K562 (cell line): ENCODE measurements around the gene RAB31. TPM values are rescaled to one million over a fixed set of nuclear protein-coding genes. Genes with fewer than 3 reads are reported as not detected.

Experiments
- ARID1B ChIP-seq: fragments of 450-650 bp; IDR thresholded peaks from 2 replicates; pipeline ENCODE4 v1.6.1; 2016; ENCODE audit warnings: antibody characterized with exemption, mild to moderate bottlenecking, inconsistent platforms
- ATF7 ChIP-seq: fragments of 450-650 bp; IDR thresholded peaks from 2 replicates; pipeline ENCODE4 v1.7.1; 2014; ENCODE audit warnings: mild to moderate bottlenecking, moderate library complexity
- CEBPG ChIP-seq, 3 experiments: fragments of 200-800 bp in 1 of 3; sonication (Bioruptor generic) in 1 of 3; sonication (generic) in 1 of 3; formaldehyde crosslinking in 1 of 3; IDR thresholded peaks in 2 of 3; conservative IDR thresholded peaks in 1 of 3; 2 replicates each; pipeline versions ENCODE4 v1.6.1 to v1.8.0; 2016 to 2022; ENCODE audit warnings: missing compliant biosample characterization in 2 of 3, missing genetic modification characterization in 2 of 3, mild to moderate bottlenecking in 1 of 3, missing genetic modification reagents in 1 of 3
- CTBP1 ChIP-seq: fragments of 450-650 bp; IDR thresholded peaks from 2 replicates; pipeline ENCODE4 v1.6.1; 2016; ENCODE audit warnings: borderline replicate concordance
- EP300 ChIP-seq: IDR thresholded peaks from 2 replicates; pipeline ENCODE4 v1.6.1; 2012; ENCODE audit warnings: low read length, improper control_type of control experiment
- GABPB2 ChIP-seq: fragments of 250-450 bp; sonication (Bioruptor Pico); conservative IDR thresholded peaks from 2 replicates; pipeline ENCODE4 v1.5.1; 2021; ENCODE audit warnings: mild to moderate bottlenecking
- JUND ChIP-seq, 2 experiments: IDR thresholded peaks; 2 replicates in 1 of 2; 3 replicates in 1 of 2; pipeline ENCODE4 v1.6.1; 2011; ENCODE audit warnings: borderline replicate concordance in 2 of 2, low read depth in 2 of 2, low read length in 2 of 2, improper control_type of control experiment in 1 of 2, missing biosample characterization in 1 of 2, missing genetic modification characterization in 1 of 2, missing genetic modification reagents in 1 of 2
- L3MBTL2 ChIP-seq: fragments of 450-650 bp; IDR thresholded peaks from 2 replicates; pipeline ENCODE4 v1.6.1; 2016; ENCODE audit warnings: mild to moderate bottlenecking, moderate library complexity
- MCM3 ChIP-seq: fragments of 450-650 bp; IDR thresholded peaks from 2 replicates; pipeline ENCODE4 v1.6.1; 2016
- MTA2 ChIP-seq: fragments of 450-650 bp; IDR thresholded peaks from 2 replicates; pipeline ENCODE4 v1.6.1; 2016; ENCODE audit warnings: low read depth
- THAP7 ChIP-seq: fragments of 250-450 bp; sonication (Bioruptor Pico); IDR thresholded peaks from 2 replicates; pipeline ENCODE4 v1.5.0; 2021
- TOE1 ChIP-seq, 2 experiments: fragments of 450-650 bp in 1 of 2; sonication (generic) in 1 of 2; formaldehyde crosslinking in 1 of 2; IDR thresholded peaks; 2 replicates each; pipeline versions ENCODE4 v1.7.1 to v1.8.0; 2016 to 2022; ENCODE audit warnings: borderline replicate concordance in 2 of 2, mild to moderate bottlenecking in 2 of 2, antibody characterized with exemption in 1 of 2, inconsistent platforms in 1 of 2, low read depth in 1 of 2, missing genetic modification reagents in 1 of 2, moderate library complexity in 1 of 2
- ZNF354B ChIP-seq: fragments of 250-450 bp; sonication (Bioruptor Pico); IDR thresholded peaks from 2 replicates; pipeline ENCODE4 v1.4.0; 2020
- ZNF384 ChIP-seq: IDR thresholded peaks from 2 replicates; pipeline ENCODE4 v1.6.1; 2012; ENCODE audit warnings: low read depth, low read length, improper control_type of control experiment
- ZNF449 ChIP-seq: fragments of 250-450 bp; sonication (Bioruptor Pico); IDR thresholded peaks from 2 replicates; pipeline ENCODE4 v1.8.0; 2022; ENCODE audit warnings: moderate library complexity, mild to moderate bottlenecking, inconsistent platforms
- polyA plus RNA-seq, 8 experiments: library from polyadenylated mRNA; depleted of rRNA in 4 of 8; stranded (reverse) in 5 of 8; unstranded in 3 of 8; fragments of >200 nt; fragmentation: Nextera tagmentation in 2 of 8; fragmentation: Illumina TruSeq in 1 of 8; extraction: Ambion mirVana in 2 of 8; extraction: Trizol in 1 of 8; gene quantifications; 2 replicates each; pipeline versions ENCODE4 v1.2.1 to v1.2.3, GENCODE V29; 2011 to 2014; ENCODE audit warnings: inconsistent platforms in 1 of 8, missing spikeins in 1 of 8
- total RNA-seq, 7 experiments: library from RNA; depleted of rRNA in 6 of 7; stranded (reverse); fragments of >200 nt in 6 of 7; fragmentation: Illumina TruSeq in 2 of 7; extraction: Trizol in 2 of 7; gene quantifications; 2 replicates each; pipeline versions ENCODE4 v1.2.1 to v1.2.3, GENCODE V29; 2011 to 2021; ENCODE audit warnings: low replicate concordance in 1 of 7
- TF ChIP-seq, protein P1 (sequence below): sonication (generic); formaldehyde crosslinking; IDR thresholded peaks from 2 replicates; pipeline ENCODE4 v1.8.1; 2023; ENCODE audit warnings: mild to moderate bottlenecking, missing genetic modification reagents
- TF ChIP-seq, protein P2 (sequence below), 2 experiments: fragments of 450-650 bp; conservative IDR thresholded peaks; 2 replicates each; pipeline ENCODE4 v1.6.1; 2017; ENCODE audit warnings: mild to moderate bottlenecking in 2 of 2, moderate library complexity in 2 of 2
- TF ChIP-seq, protein P3 (sequence below): sonication (generic); formaldehyde crosslinking; IDR thresholded peaks from 2 replicates; pipeline ENCODE4 v1.8.1; 2023; ENCODE audit warnings: mild to moderate bottlenecking, missing genetic modification reagents
- TF ChIP-seq, protein P4 (sequence below): fragments of 450-650 bp; IDR thresholded peaks from 2 replicates; pipeline ENCODE4 v1.6.1; 2016

Gene RAB31
- total and polyA plus RNA-seq, 9 of the 15 experiments (the other 6 are each of a cell fraction or from before 2014, with no cell fraction given) = 20.7 to 70.4 (median 41.3) TPM

- TF ChIP-seq, protein P1, sequence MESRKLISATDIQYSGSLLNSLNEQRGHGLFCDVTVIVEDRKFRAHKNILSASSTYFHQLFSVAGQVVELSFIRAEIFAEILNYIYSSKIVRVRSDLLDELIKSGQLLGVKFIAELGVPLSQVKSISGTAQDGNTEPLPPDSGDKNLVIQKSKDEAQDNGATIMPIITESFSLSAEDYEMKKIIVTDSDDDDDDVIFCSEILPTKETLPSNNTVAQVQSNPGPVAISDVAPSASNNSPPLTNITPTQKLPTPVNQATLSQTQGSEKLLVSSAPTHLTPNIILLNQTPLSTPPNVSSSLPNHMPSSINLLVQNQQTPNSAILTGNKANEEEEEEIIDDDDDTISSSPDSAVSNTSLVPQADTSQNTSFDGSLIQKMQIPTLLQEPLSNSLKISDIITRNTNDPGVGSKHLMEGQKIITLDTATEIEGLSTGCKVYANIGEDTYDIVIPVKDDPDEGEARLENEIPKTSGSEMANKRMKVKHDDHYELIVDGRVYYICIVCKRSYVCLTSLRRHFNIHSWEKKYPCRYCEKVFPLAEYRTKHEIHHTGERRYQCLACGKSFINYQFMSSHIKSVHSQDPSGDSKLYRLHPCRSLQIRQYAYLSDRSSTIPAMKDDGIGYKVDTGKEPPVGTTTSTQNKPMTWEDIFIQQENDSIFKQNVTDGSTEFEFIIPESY (CRISPR knock-in tag) = no peak
- 0 out of 2 replicates have a peak, but pooled peaks have one; percentile 19 for TF ChIP-seq JUND (IDR thresholded peaks at IDR 0.05; ENCODE audit: borderline replicate concordance, low read depth, low read length)
- TF ChIP-seq JUND (tag; IDR thresholded peaks at IDR 0.05; ENCODE audit: borderline replicate concordance, low read depth, low read length) = no peak; the same call in 2 of the 3 replicates
- TF ChIP-seq MCM3 = no peak
- no peak for TF ChIP-seq THAP7 (CRISPR knock-in tag)
- peak; percentile 65; the same call in 1 of the 2 replicates for TF ChIP-seq ATF7
- TF ChIP-seq CTBP1 = peak; percentile 70; the same call in 1 of the 2 replicates
- peak; percentile 60 for TF ChIP-seq L3MBTL2
- TF ChIP-seq, protein P2, sequence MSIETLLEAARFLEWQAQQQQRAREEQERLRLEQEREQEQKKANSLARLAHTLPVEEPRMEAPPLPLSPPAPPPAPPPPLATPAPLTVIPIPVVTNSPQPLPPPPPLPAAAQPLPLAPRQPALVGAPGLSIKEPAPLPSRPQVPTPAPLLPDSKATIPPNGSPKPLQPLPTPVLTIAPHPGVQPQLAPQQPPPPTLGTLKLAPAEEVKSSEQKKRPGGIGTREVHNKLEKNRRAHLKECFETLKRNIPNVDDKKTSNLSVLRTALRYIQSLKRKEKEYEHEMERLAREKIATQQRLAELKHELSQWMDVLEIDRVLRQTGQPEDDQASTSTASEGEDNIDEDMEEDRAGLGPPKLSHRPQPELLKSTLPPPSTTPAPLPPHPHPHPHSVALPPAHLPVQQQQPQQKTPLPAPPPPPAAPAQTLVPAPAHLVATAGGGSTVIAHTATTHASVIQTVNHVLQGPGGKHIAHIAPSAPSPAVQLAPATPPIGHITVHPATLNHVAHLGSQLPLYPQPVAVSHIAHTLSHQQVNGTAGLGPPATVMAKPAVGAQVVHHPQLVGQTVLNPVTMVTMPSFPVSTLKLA (conservative IDR thresholded peaks at IDR 0.05) = peak in 1 of 2 experiments; percentile 49; a peak in 1 of 4 replicates
- TF ChIP-seq ZNF384 = peak; percentile 78; the same call in 1 of the 2 replicates
- TF ChIP-seq GABPB2 (CRISPR knock-in tag) = no peak
- TF ChIP-seq CEBPG (CRISPR knock-in tag; IDR thresholded peaks at IDR 0.05) = no peak
- TF ChIP-seq CEBPG (tag; conservative IDR thresholded peaks at IDR 0.05 in 1 of 2, IDR thresholded peaks at IDR 0.05 in 1 of 2) = peak in 1 of 2 experiments; percentile 62; a peak in 2 of 4 replicates
- TF ChIP-seq EP300 = peak; percentile 55
- TF ChIP-seq ARID1B = peak; percentile 73
- TF ChIP-seq, protein P3, sequence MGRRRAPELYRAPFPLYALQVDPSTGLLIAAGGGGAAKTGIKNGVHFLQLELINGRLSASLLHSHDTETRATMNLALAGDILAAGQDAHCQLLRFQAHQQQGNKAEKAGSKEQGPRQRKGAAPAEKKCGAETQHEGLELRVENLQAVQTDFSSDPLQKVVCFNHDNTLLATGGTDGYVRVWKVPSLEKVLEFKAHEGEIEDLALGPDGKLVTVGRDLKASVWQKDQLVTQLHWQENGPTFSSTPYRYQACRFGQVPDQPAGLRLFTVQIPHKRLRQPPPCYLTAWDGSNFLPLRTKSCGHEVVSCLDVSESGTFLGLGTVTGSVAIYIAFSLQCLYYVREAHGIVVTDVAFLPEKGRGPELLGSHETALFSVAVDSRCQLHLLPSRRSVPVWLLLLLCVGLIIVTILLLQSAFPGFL (CRISPR knock-in tag) = no peak
- TF ChIP-seq TOE1 (IDR thresholded peaks at IDR 0.05; ENCODE audit: borderline replicate concordance) = peak; percentile 58; the same call in 1 of the 2 replicates
- TF ChIP-seq TOE1 (CRISPR knock-in tag; IDR thresholded peaks at IDR 0.05; ENCODE audit: borderline replicate concordance, low read depth) = no peak
- TF ChIP-seq, protein P4, sequence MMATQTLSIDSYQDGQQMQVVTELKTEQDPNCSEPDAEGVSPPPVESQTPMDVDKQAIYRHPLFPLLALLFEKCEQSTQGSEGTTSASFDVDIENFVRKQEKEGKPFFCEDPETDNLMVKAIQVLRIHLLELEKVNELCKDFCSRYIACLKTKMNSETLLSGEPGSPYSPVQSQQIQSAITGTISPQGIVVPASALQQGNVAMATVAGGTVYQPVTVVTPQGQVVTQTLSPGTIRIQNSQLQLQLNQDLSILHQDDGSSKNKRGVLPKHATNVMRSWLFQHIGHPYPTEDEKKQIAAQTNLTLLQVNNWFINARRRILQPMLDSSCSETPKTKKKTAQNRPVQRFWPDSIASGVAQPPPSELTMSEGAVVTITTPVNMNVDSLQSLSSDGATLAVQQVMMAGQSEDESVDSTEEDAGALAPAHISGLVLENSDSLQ = peak; percentile 53
- TF ChIP-seq MTA2 = peak; percentile 34; the same call in 1 of the 2 replicates
- TF ChIP-seq ZNF354B (CRISPR knock-in tag) = no peak
- TF ChIP-seq ZNF449 (CRISPR knock-in tag) = no peak
These were observed 7.8 kb upstream of the RAB31 start (continued) for GRCh38 chr18:9700261-9700796.
